Esophagus squamous epithelium (tissue), 5 donors: ENCODE measurements around the gene DNAH14. TPM values are rescaled to one million over a fixed set of nuclear protein-coding genes. Genes with fewer than 3 reads are reported as not detected.

Experiments
- DNase-seq: peaks from one replicate; lab custom pipeline; 2025; lab: John Stamatoyannopoulos, UW
- H3K27ac ChIP-seq, 4 donors: fragments of 200-600 bp; sonication (generic); one replicate each; pipeline ENCODE4 v1.5.1; 2016 to 2019; ENCODE audit warnings: mild to moderate bottlenecking in 1 of 4
- H3K27me3 ChIP-seq, 4 donors: fragments of 200-600 bp; sonication (generic); 1 replicate in 3 of 4; 2 replicates in 1 of 4; pipeline versions ENCODE4 v1.5.1 to v1.6.0; 2017 to 2021; ENCODE audit warnings: antibody characterized with exemption in 1 of 4
- H3K36me3 ChIP-seq, 3 donors: fragments of 200-600 bp; sonication (generic); one replicate each; pipeline ENCODE4 v1.5.1; 2016 to 2019
- H3K4me1 ChIP-seq, 3 donors: fragments of 200-600 bp; sonication (generic); one replicate each; pipeline ENCODE4 v1.5.1; 2017 to 2019
- H3K4me3 ChIP-seq, 4 donors: fragments of 200-600 bp; sonication (generic); 1 replicate in 3 of 4; 2 replicates in 1 of 4; pipeline ENCODE4 v1.5.1; 2016 to 2019; ENCODE audit warnings: mild to moderate bottlenecking in 2 of 4, moderate library complexity in 1 of 4
- H3K9me3 ChIP-seq, 3 donors: fragments of 200-600 bp; sonication (generic); one replicate each; pipeline ENCODE4 v1.5.1; 2016 to 2019
- POLR2A ChIP-seq, 4 donors: fragments of 450-650 bp; IDR thresholded peaks; one replicate each; pipeline ENCODE4 v1.6.1; 2017; ENCODE audit warnings: antibody characterized with exemption in 4 of 4, mild to moderate bottlenecking in 4 of 4, moderate library complexity in 3 of 4
- WGBS, 2 donors: methylation state at CpG; one replicate each; pipeline ENCODE4 v1.1.5; 2018; 5-methylcytosine and 5-hydroxymethylcytosine counted together
- intact Hi-C: fragments of 100-400 bp; cut with DNase I; formaldehyde crosslinking; loops from one replicate; pipeline ENCODE4 v1.15.0; 2022
- total RNA-seq, 4 donors: library from RNA; depleted of rRNA; stranded (reverse); fragments of >200 nt; gene quantifications; one replicate each; pipeline ENCODE4 v1.1.0, GENCODE V29; 2016
- TF ChIP-seq, protein P1 (sequence below), 6 experiments: fragments of 450-650 bp in 4 of 6; fragments of 200-600 bp in 2 of 6; sonication (generic) in 2 of 6; IDR thresholded peaks; one replicate each; pipeline ENCODE4 v1.5.1; 2016 to 2019; ENCODE audit warnings: antibody characterized with exemption in 6 of 6, mild to moderate bottlenecking in 4 of 6, moderate library complexity in 4 of 6
- donor health status: DM: yes; HTN: yes; CAD: no.

The DNAH14 gene
- total RNA-seq, 4 donors from 2014 or later: 2.0 to 11.4 (median 7.3) TPM

DNA sequence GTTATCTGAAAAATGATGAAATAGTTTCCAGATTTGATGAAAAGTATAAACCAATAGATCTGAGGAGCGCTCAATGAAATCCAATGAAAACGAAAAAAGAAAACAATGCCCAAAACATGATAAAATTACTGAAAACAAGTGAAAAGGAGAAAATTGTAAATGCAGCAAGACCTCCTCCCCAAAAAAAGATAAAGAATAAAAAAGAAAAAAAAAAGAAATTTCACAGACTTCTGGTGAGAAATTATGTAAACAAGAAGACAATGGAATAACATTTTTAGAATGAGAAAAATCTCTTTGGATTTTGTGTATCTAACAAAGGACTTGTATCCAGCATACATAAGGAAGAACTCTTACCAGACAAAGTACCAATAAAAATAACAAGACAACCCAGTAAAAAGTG lies 134.2 kb downstream of the DNAH14 start:
- WGBS, 2 donors: 87 to 94% methylated on average over 2 of the region's 2 CpGs
- Histone ChIP-seq H3K4me3 (no peak overlapping the region), H3K36me3 (no peaks in the 10 kb centered on the region), H3K9me3 (peaks cover 0 to 4% (median 0%) of the 10 kb centered on the region in 3 donors), H3K27me3 (no peaks in the 10 kb centered on the region), H3K4me1 (no peaks in the 10 kb centered on the region), H3K27ac (no peak overlapping the region)
- TF ChIP-seq, protein P1, sequence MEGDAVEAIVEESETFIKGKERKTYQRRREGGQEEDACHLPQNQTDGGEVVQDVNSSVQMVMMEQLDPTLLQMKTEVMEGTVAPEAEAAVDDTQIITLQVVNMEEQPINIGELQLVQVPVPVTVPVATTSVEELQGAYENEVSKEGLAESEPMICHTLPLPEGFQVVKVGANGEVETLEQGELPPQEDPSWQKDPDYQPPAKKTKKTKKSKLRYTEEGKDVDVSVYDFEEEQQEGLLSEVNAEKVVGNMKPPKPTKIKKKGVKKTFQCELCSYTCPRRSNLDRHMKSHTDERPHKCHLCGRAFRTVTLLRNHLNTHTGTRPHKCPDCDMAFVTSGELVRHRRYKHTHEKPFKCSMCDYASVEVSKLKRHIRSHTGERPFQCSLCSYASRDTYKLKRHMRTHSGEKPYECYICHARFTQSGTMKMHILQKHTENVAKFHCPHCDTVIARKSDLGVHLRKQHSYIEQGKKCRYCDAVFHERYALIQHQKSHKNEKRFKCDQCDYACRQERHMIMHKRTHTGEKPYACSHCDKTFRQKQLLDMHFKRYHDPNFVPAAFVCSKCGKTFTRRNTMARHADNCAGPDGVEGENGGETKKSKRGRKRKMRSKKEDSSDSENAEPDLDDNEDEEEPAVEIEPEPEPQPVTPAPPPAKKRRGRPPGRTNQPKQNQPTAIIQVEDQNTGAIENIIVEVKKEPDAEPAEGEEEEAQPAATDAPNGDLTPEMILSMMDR (IDR thresholded peaks at IDR 0.05): no peak
- no peak for TF ChIP-seq POLR2A (IDR thresholded peaks at IDR 0.05)
- no peak for DNase-seq
- intact Hi-C loops: no loop called here

DNA sequence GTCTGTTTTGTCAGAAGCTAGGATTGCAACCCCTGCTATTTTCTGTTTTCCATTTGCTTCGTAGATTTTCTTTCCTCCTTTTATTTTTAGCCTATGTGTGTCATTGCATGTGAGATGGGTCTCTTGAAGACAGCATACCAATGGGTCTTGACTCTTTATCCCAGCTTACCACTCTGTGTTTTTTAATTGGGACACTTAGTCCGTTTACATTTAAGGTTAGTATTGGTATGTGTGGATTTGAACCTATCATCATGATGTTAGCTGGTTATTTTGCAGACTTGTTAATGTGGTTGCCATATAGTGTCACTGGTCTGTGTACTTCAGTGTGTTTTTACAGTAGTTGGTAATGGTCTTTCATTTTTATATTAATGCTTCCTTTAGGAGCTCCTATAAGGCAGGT lies 141.5 kb downstream of the DNAH14 start:
- H3K27ac ChIP-seq: no peak overlapping the region
- no peak for DNase-seq
- no peak overlapping the region for H3K4me3 ChIP-seq
- H3K27me3 ChIP-seq: no peaks in the 10 kb centered on the region
- 45 to 54% methylated on average over 2 of the region's 2 CpGs for whole genome bisulfite sequencing, 2 donors
- intact Hi-C loops: no loop called here
- H3K9me3 ChIP-seq: peaks cover 0 to 35% (median 7%) of the 10 kb centered on the region in 3 donors
- H3K4me1 ChIP-seq: no peaks in the 10 kb centered on the region
- TF ChIP-seq, protein P1 (IDR thresholded peaks at IDR 0.05): no peak
- TF ChIP-seq POLR2A (IDR thresholded peaks at IDR 0.05): no peak
- no peaks in the 10 kb centered on the region for H3K36me3 ChIP-seq

DNA sequence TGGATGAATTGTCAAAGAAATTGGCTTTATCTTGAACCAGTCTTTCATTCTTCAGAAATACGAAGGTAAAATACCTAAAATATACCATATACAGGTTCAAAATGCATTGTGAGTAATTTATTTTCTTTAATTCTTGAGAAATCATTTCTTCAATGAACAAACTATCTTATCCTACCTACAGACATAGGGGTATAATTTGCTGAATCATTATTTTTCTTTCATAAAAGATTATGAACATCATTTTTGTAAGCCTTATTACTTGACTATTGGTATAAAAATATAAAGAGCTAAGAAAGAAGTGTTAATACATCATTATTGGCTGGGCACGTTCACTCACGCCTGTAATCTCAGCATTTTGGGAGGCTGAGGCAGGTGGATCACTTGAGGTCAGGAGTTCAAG lies 167.7 kb downstream of the DNAH14 start:
- no peaks in the 10 kb centered on the region for H3K9me3 ChIP-seq
- WGBS, 2 donors: 62 to 93% methylated on average over 3 of the region's 3 CpGs
- no peak overlapping the region for H3K4me3 ChIP-seq
- no peak overlapping the region for H3K27ac ChIP-seq
- no peaks in the 10 kb centered on the region for H3K4me1 ChIP-seq
- DNase-seq: no peak
- no peaks in the 10 kb centered on the region for H3K36me3 ChIP-seq
- no peaks in the 10 kb centered on the region for H3K27me3 ChIP-seq
- intact Hi-C loops: no loop called here
- TF ChIP-seq POLR2A (IDR thresholded peaks at IDR 0.05): no peak
- TF ChIP-seq, protein P1 (IDR thresholded peaks at IDR 0.05): no peak

DNA sequence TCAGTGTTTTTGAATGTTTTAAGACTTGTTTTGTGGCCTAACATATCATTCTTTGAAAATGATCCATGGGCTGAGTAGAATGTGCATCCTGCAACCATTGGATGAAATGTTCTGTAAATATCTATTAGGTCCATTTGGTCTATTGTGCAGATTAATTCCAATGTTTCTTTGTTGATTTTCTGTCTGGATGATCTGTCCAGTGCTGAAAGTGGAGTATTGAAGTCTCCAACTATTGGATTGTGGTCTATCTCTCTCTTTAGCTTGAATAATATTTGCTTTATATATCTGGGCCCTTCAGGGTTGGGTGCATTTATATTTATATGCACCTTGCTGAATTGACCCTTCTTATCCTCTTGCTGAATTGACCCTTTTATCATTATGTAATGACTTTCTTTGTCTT lies 181.5 kb downstream of the DNAH14 start:
- Histone ChIP-seq H3K27ac (no peak overlapping the region), H3K4me3 (no peak overlapping the region), H3K27me3 (no peaks in the 10 kb centered on the region), H3K36me3 (no peaks in the 10 kb centered on the region), H3K4me1 (no peaks in the 10 kb centered on the region), H3K9me3 (no peaks in the 10 kb centered on the region)
- TF ChIP-seq POLR2A (IDR thresholded peaks at IDR 0.05): no peak
- intact Hi-C loops: no loop called here
- DNase-seq: no peak

DNA sequence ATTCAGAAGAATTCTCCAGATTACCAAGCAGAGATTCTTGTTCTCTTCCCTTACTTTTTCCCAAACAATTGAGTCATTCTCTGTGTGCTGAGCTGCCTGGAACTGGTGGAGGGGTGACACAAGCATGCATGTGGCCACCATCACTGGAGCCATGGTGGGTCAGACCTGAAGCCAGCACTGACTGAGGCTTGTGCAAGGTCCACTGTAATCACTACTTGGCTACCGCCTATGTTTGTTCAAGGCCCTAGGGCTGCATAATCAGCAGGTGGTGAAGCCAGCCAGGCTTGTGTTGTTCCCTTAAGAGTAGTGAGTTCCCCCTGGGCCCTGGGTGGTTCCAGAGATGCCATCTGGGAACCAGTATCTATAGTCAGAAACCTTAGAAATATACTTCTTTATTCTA lies 183.8 kb downstream of the DNAH14 start:
- DNase-seq: no peak
- Histone ChIP-seq H3K4me3 (no peak overlapping the region), H3K27ac (no peak overlapping the region), H3K4me1 (no peaks in the 10 kb centered on the region), H3K27me3 (no peaks in the 10 kb centered on the region), H3K36me3 (no peaks in the 10 kb centered on the region), H3K9me3 (no peaks in the 10 kb centered on the region)
- TF ChIP-seq, protein P1 (IDR thresholded peaks at IDR 0.05): no peak
- no peak for TF ChIP-seq POLR2A (IDR thresholded peaks at IDR 0.05)
- intact Hi-C loops: no loop called here
- WGBS, 2 donors: 70% methylated on average over 1 of the region's 1 CpG; no CpG with 5 or more reads in 1 of the 2 donors
